NCI-H1930 (cell line): ENCODE results near the gene CAP2.

Experiments used
- DNase-seq, 2 experiments: peaks; one replicate each; lab custom pipeline; 2025; lab: John Stamatoyannopoulos, UW

Gene CAP2

GRCh38 chr6:17474289-17474688 lies 80.9 kb downstream of the CAP2 start:
- no peak for DNase-seq

GRCh38 chr6:17475606-17476244 lies 82.3 kb downstream of the CAP2 start:
- DNase-seq, result no peak

DNA sequence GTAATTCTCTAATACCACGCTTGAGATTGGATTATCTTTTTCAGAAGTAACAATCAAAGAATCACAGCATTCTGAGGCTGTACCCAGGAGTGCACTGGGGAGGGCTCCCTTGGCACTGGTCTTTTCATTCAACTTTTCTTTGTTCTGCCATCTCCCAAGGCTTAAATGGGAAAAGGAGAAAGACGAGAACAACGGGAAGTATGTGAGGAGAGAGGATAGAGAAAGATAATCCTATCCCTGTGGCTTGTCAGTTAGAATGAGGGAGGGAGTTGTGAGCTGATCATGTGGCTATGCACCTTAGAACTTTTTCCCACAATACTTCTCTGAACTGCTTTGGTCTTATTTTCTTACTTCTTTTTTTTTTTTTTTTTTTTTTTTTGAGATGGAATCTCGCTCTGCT lies 83.1 kb downstream of the CAP2 start:
- DNase-seq, result no peak

- no peak for DNase-seq
Measured at GRCh38 chr6:17477356-17477755, 84.0 kb downstream of the CAP2 start.

GRCh38 chr6:17478223-17478907 lies 85.0 kb downstream of the CAP2 start:
- DNase-seq, result no peak

GRCh38 chr6:17478946-17479345 lies 85.6 kb downstream of the CAP2 start:
- DNase-seq, result no peak

- no peak for DNase-seq
Measured at GRCh38 chr6:17480476-17480875, 87.1 kb downstream of the CAP2 start.

GRCh38 chr6:17482711-17483110 lies 89.3 kb downstream of the CAP2 start:
- DNase-seq, result no peak

DNA sequence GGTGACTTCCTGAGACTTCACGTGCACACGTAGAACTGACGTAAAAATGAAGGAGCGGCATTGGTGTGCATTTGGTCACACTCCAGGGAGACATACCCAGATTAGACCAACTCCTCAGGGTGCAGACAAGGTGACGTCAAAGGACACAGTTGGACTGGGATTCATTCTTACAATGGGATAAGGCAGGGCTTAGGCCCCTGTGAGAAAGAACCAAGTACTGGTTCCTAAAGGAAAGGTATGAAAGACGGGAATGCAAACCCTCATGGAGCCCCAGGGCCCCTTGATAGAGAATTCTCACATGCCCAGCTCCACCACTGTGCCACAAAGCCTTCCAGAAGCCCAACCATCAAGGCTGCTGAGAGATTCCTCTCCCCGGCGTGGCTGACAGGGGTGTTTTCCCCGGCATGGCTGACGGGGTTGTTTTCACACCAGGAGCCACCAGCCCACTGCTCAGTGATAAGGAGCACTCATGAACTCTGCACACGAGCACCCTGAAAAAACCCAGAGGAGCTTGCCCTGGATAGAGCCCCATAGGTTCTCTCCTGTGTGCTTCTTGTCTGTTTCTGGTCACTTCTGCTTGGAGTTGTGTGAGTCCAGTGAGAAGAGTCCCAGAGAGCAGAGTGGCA lies 90.1 kb downstream of the CAP2 start:
- DNase-seq, result no peak

DNA sequence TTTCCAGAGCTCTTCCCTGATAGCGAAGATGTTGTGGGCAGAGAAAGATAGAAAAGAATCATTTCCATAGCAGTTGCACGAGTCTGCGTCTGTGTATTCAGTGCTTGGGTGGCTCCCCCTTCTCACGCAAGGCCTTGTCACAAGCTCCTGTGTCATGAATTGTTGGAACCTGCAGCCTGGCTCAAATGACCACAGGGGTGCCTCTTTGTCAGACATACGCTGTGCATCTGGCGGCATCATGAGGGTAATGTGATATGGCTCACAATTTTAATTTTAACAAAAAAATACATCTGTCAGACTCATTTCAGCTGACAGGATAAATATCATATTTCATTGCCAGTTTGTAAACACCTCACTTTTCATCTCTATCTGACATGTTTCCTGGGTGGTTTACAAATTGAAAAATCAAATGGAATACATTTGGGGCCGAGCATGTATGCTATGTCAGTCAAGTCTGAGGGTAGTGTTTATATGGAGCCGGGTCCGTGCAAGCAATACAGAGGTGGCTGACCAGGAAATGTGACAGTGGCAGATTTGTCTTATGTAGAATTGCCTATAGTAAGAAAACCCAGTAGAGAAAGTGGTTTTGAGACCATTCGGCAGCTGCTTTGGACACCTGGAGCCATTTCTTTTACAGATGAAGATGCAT lies 90.9 kb downstream of the CAP2 start:
- peak; percentile 8 to 38 for DNase-seq

GRCh38 chr6:17485181-17485580 lies 91.8 kb downstream of the CAP2 start:
- no peak for DNase-seq

- no peak for DNase-seq
Measured at GRCh38 chr6:17485946-17486345, 92.6 kb downstream of the CAP2 start.

DNA sequence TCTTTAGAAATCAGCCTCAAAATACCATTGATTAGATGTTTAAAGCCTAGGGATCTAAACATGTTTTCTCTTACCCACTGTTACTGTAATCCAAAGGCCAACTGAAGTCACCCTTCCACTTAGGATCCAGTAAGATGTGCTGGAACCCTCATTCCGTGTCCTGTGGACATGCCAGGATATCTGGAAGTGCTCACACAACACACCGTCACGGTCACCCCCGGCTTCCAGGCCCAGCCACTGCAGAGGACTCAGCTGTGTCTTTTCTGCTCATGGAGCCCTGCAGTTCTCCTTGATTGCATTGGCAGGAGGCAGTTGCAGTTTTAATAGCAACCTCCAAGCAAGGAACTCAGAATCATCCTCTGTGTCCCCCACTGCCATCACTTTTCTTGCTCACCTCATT lies 93.3 kb downstream of the CAP2 start:
- no peak for DNase-seq

GRCh38 chr6:17490724-17491123 lies 97.3 kb downstream of the CAP2 start:
- no peak for DNase-seq

GRCh38 chr6:17491416-17492142 lies 98.2 kb downstream of the CAP2 start:
- no peak for DNase-seq

DNA sequence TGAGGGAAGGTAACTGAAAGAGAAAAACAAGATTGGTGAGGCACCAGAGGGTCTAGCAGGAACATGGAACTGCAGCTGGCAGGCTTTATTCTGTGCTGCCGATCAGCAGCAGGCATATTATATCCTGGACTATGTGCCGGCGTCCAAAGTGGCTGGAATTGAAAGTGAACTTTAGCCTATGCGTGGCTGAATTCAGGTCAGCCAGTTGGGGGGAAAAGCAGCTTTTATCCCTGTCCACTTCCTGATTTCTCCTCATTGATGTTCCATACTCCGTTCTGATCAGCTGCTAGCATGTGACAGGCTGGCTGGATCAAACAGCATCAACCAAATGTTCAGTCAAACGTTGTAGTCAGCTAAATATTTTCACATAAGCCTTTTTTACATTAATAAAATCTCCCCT lies 99.0 kb downstream of the CAP2 start:
- no peak for DNase-seq

GRCh38 chr6:17493286-17493685 lies 99.9 kb downstream of the CAP2 start:
- no peak for DNase-seq

DNA sequence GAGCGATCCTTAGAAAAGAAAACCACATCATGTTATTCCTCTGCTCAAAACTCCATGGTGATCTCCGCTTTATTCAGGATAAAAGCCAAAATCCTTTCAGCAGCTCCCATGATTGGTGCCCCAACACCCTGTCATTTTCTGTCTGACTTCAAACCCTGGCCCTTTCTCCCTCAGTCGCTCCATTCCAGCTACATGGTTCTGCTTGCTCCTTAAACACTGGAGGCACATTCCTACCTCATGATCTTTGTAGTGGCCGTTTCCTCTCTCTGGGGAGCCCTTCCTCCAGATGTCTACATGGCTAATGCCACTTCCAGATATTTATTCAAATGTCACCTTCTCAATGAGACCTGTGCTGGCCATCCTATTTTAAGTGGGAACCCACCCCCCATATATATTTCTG lies 100.8 kb downstream of the CAP2 start:
- no peak for DNase-seq

DNA sequence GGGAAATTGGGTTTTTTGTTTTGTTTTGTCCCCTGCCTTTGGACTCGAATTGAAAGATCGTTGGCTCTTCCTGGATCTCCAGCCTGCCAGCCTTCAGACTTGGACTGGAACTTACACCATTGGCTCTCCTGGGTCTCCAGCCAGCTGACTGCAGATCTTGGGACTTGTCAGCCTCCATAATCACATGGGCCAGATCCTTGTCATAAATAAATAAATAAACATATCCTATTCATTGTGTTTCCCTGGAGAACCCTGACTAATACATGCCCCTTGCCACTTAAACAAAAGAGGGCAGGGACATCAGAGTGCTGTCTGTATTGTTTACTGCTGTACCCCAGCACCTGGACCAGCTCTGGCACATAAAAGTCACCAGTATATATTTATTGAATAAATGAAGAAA lies 101.5 kb downstream of the CAP2 start:
- DNase-seq, result no peak

GRCh38 chr6:17497535-17498095 lies 104.2 kb downstream of the CAP2 start:
- no peak for DNase-seq

- no peak for DNase-seq
Measured at GRCh38 chr6:17501442-17501841, 108.0 kb downstream of the CAP2 start.
